HG03354 (cell line): ENCODE results near the gene TSPAN11.

Experiments
- ATAC-seq: cut with Tn5 transposase; IDR thresholded peaks from one replicate; pipeline ENCODE4 v1.9.1; 2021; ENCODE audit warnings: mild to moderate bottlenecking; ENCODE audit not compliant: unreplicated experiment, poor library complexity, severe bottlenecking

The TSPAN11 gene

GRCh38 chr12:31033146-31033545 lies 106.6 kb downstream of the TSPAN11 start:
- no peak for ATAC-seq

GRCh38 chr12:31033681-31034080 lies 107.1 kb downstream of the TSPAN11 start:
- ATAC-seq: no peak

GRCh38 chr12:31034372-31034771 lies 107.8 kb downstream of the TSPAN11 start:
- ATAC-seq: no peak

GRCh38 chr12:31035226-31035625 lies 108.7 kb downstream of the TSPAN11 start:
- ATAC-seq: no peak

- ATAC-seq: no peak
Measured at GRCh38 chr12:31035967-31036665, 109.6 kb downstream of the TSPAN11 start.

GRCh38 chr12:31037028-31037427 lies 110.5 kb downstream of the TSPAN11 start:
- ATAC-seq: no peak

- no peak for ATAC-seq
Measured at GRCh38 chr12:31037931-31038330, 111.4 kb downstream of the TSPAN11 start.

- ATAC-seq: no peak
Measured at GRCh38 chr12:31041033-31041564, 114.6 kb downstream of the TSPAN11 start.
